Measurements from ENCODE around the gene TAMALIN. TPM values are rescaled to one million over a fixed set of nuclear protein-coding genes. Genes with fewer than 3 reads are reported as not detected.
A peak's percentile ranks its signal among the peaks of the same experiment; 100 is the strongest.

The TAMALIN gene
- polyA plus RNA-seq, 1 donor from 2014 or later, result 6.1 TPM

DNA sequence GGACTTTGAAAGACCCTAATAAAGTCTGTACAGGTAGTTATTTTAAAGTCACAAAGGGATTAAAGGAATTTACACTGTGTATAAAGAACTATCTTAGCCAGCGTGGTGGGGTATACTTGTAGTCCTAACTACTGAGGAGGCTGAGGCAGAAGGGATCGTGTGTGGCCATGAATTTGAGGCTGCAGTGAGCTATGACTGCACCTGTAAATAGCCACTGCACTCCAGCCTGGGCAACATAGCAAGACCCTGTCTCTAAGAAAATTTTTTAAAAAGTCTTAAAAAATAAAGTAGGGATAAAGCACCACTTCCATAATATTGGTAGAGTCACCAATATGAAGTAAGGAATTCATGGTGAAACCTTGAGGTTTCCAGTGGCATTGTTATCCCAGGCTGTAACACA lies 37.1 kb upstream of the TAMALIN start:
- Histone ChIP-seq H3K9me3 (ENCODE audit: low read length) (no peaks in the 10 kb centered on the region), H3K4me2 (ENCODE audit: low read length) (no peak overlapping the region), H3K9me2 (ENCODE audit: insufficient read depth, low read length) (no peaks in the 10 kb centered on the region), H3K9ac (ENCODE audit: low read length) (no peak overlapping the region), H3F3A (ENCODE audit: insufficient read depth, low read length, poor library complexity, severe bottlenecking) (no peaks in the 10 kb centered on the region), H3K4me3 (ENCODE audit: low read length) (no peak overlapping the region), H3K36me3 (ENCODE audit: insufficient read depth, low read length) (no peaks in the 10 kb centered on the region), H3K27me3 (ENCODE audit: insufficient read depth, low read depth, low read length) (no peaks in the 10 kb centered on the region), H4K20me1 (ENCODE audit: insufficient read depth) (peaks cover 36% of the 10 kb centered on the region), H3K27ac (ENCODE audit: low read length) (no peak overlapping the region), H3K79me2 (replicated peaks; ENCODE audit: insufficient read depth, low read length) (peaks cover 68% of the 10 kb centered on the region), H2AFZ (ENCODE audit: low read depth, low read length) (no peak overlapping the region)
- TF ChIP-seq, protein P1, sequence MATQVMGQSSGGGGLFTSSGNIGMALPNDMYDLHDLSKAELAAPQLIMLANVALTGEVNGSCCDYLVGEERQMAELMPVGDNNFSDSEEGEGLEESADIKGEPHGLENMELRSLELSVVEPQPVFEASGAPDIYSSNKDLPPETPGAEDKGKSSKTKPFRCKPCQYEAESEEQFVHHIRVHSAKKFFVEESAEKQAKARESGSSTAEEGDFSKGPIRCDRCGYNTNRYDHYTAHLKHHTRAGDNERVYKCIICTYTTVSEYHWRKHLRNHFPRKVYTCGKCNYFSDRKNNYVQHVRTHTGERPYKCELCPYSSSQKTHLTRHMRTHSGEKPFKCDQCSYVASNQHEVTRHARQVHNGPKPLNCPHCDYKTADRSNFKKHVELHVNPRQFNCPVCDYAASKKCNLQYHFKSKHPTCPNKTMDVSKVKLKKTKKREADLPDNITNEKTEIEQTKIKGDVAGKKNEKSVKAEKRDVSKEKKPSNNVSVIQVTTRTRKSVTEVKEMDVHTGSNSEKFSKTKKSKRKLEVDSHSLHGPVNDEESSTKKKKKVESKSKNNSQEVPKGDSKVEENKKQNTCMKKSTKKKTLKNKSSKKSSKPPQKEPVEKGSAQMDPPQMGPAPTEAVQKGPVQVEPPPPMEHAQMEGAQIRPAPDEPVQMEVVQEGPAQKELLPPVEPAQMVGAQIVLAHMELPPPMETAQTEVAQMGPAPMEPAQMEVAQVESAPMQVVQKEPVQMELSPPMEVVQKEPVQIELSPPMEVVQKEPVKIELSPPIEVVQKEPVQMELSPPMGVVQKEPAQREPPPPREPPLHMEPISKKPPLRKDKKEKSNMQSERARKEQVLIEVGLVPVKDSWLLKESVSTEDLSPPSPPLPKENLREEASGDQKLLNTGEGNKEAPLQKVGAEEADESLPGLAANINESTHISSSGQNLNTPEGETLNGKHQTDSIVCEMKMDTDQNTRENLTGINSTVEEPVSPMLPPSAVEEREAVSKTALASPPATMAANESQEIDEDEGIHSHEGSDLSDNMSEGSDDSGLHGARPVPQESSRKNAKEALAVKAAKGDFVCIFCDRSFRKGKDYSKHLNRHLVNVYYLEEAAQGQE (IDR thresholded peaks at IDR 0.05; ENCODE audit: borderline replicate concordance), result no peak
- TF ChIP-seq POLR2AphosphoS5 (IDR thresholded peaks at IDR 0.05) (no peak), SMC3 (conservative IDR thresholded peaks at IDR 0.05; ENCODE audit: poor library complexity) (no peak), CTCF (IDR thresholded peaks at IDR 0.05; ENCODE audit: poor library complexity, severe bottlenecking) (no peak), EP300 (conservative IDR thresholded peaks at IDR 0.05; ENCODE audit: poor library complexity, severe bottlenecking) (no peak), TAF1 (IDR thresholded peaks at IDR 0.05; ENCODE audit: low read depth) (no peak), RAD21 (conservative IDR thresholded peaks at IDR 0.05) (no peak), MXI1 (conservative IDR thresholded peaks at IDR 0.05; ENCODE audit: poor library complexity, severe bottlenecking) (no peak), EZH2 (IDR thresholded peaks at IDR 0.05; ENCODE audit: borderline replicate concordance, insufficient read depth, low read length, poor library complexity, severe bottlenecking) (no peak)

DNA sequence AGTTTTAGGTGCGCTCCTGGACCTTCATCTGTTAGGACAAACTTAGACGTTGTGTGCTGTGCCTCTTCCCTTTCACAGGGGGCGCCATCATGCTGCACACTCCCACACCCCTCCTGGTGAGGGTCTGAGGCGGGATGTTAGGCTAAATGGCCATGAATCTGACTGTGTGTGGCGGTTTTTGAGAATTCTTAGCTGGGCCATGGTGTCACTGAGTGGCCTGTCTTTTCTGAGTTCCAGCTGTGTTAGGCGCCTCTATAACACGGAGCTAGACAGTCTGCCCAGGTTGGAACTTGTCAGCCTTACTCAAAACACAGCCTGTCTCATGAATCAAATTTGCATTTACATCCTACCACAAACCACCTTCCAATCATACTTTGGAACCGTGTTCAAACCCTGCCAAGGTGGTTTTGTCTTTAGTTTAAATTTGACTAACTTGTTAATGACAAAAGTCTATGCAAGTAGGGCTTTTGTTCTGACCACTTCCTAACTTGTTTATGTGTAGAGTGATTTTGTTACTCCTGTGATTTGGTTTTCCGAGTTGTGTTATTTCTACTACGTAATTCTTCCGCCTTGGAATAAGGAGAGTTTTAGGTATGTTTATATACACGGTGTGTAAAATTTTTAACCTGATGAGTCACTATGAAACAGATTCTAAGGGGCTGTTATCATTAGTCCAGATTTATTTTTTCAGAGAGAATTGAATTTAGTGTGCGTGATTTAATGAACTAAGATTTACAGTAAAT lies 35.7 kb upstream of the TAMALIN start:
- no peak overlapping the region for H3K9ac ChIP-seq (ENCODE audit: low read length)
- no peak overlapping the region for H2AFZ ChIP-seq (ENCODE audit: low read depth, low read length)
- peaks cover 54% of the 10 kb centered on the region for H3K79me2 ChIP-seq (replicated peaks; ENCODE audit: insufficient read depth, low read length)
- H3K9me3 ChIP-seq (ENCODE audit: low read length), result no peaks in the 10 kb centered on the region
- no peaks in the 10 kb centered on the region for H3K36me3 ChIP-seq (ENCODE audit: insufficient read depth, low read length)
- no peaks in the 10 kb centered on the region for H3K27me3 ChIP-seq (ENCODE audit: insufficient read depth, low read depth, low read length)
- no peak overlapping the region for H3K4me3 ChIP-seq (ENCODE audit: low read length)
- H4K20me1 ChIP-seq (ENCODE audit: insufficient read depth), result peaks cover 41% of the 10 kb centered on the region
- no peaks in the 10 kb centered on the region for H3F3A ChIP-seq (ENCODE audit: insufficient read depth, low read length, poor library complexity, severe bottlenecking)
- H3K27ac ChIP-seq (ENCODE audit: low read length), result no peak overlapping the region
- no peaks in the 10 kb centered on the region for H3K9me2 ChIP-seq (ENCODE audit: insufficient read depth, low read length)
- H3K4me2 ChIP-seq (ENCODE audit: low read length), result no peak overlapping the region
- no peak for TF ChIP-seq SMC3 (conservative IDR thresholded peaks at IDR 0.05; ENCODE audit: poor library complexity)
- peak; percentile 35 for TF ChIP-seq CTCF (IDR thresholded peaks at IDR 0.05; ENCODE audit: poor library complexity, severe bottlenecking)

Data from neural cell (in vitro differentiated cells).